Rectal smooth muscle tissue (tissue), 1 donor: ENCODE results near the gene SERAC1.

Experiments
- H3K27ac ChIP-seq: one replicate; pipeline ENCODE4 v1.7.0; 2013; ENCODE audit warnings: low read depth, low read length, inconsistent platforms
- H3K27me3 ChIP-seq: one replicate; pipeline ENCODE4 v1.7.0; 2013; ENCODE audit warnings: low read length; ENCODE audit not compliant: control insufficient read depth, insufficient read depth
- H3K36me3 ChIP-seq: one replicate; pipeline ENCODE4 v1.7.0; 2013; ENCODE audit warnings: low read length; ENCODE audit not compliant: control insufficient read depth, insufficient read depth
- H3K4me1 ChIP-seq: one replicate; pipeline ENCODE4 v1.7.0; 2013; ENCODE audit warnings: low read length; ENCODE audit not compliant: control insufficient read depth, insufficient read depth
- H3K4me3 ChIP-seq: one replicate; pipeline ENCODE4 v1.7.0; 2013; ENCODE audit warnings: low read length
- H3K9ac ChIP-seq: one replicate; pipeline ENCODE4 v1.7.0; 2013; ENCODE audit warnings: low read length

The SERAC1 gene

GRCh38 chr6:158149641-158150040 is 18.4 kb downstream of the SERAC1 start:
- Histone ChIP-seq H3K27me3 (no peaks in the 10 kb centered on the region), H3K4me3 (no peak overlapping the region), H3K36me3 (no peaks in the 10 kb centered on the region), H3K27ac (no peak overlapping the region), H3K9ac (no peak overlapping the region), H3K4me1 (no peaks in the 10 kb centered on the region)

- peaks cover 6% of the 10 kb centered on the region for H3K36me3 ChIP-seq
- H3K4me3 ChIP-seq = no peak overlapping the region
- H3K4me1 ChIP-seq = no peaks in the 10 kb centered on the region
- no peaks in the 10 kb centered on the region for H3K27me3 ChIP-seq
- H3K9ac ChIP-seq = no peak overlapping the region
- no peak overlapping the region for H3K27ac ChIP-seq
These were observed 24.4 kb downstream of the SERAC1 start for GRCh38 chr6:158143700-158144099.

- no peaks in the 10 kb centered on the region for H3K4me1 ChIP-seq
- no peak overlapping the region for H3K4me3 ChIP-seq
- no peaks in the 10 kb centered on the region for H3K27me3 ChIP-seq
- H3K27ac ChIP-seq = no peak overlapping the region
- no peak overlapping the region for H3K9ac ChIP-seq
- H3K36me3 ChIP-seq = peaks cover 6% of the 10 kb centered on the region
These were observed 25.3 kb downstream of the SERAC1 start for GRCh38 chr6:158142789-158143188.

DNA sequence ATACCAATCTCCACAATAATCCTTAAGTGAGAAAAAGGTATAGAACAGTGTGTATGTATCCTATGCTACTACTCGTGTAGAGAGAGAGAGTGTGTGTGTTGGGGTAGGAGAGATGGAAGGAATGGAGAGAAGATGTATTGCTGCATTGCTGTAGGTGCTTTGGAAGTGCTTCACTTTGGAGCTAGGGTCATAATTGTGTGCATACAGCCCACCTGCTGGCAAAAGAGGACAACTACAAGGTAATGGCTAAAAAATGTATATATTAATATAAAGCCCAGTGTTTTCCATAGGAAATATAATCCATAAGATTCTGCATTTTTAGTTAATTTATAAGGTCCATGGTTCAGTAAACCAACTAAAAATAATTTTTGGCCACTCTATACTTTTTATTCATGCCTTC is 36.1 kb downstream of the SERAC1 start:
- no peak overlapping the region for H3K9ac ChIP-seq
- H3K4me1 ChIP-seq = no peaks in the 10 kb centered on the region
- H3K4me3 ChIP-seq = no peak overlapping the region
- no peak overlapping the region for H3K27ac ChIP-seq
- no peaks in the 10 kb centered on the region for H3K27me3 ChIP-seq
- peaks cover 2% of the 10 kb centered on the region for H3K36me3 ChIP-seq

GRCh38 chr6:158125271-158125670 is 42.8 kb downstream of the SERAC1 start:
- H3K4me3 ChIP-seq = no peak overlapping the region
- H3K9ac ChIP-seq = no peak overlapping the region
- no peaks in the 10 kb centered on the region for H3K4me1 ChIP-seq
- no peak overlapping the region for H3K27ac ChIP-seq
- peaks cover 2% of the 10 kb centered on the region for H3K36me3 ChIP-seq
- H3K27me3 ChIP-seq = no peaks in the 10 kb centered on the region

DNA sequence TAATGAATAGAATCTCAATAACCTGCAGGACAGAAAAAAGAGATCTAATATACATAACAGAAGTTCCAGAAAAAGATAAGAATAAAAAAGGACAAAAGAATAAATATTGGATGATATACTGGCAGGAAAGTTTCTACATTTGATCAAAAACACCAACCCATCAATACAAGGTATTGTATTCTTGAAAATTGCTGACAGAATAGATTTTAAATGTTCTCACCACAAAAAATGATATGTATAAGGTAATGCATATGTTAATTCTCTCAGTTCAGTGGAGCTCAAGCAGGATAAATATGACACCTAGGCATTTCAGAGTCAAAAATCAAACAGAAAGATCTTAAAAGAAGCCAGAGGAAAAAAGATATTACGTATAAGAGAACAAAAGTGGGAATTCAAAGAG is 43.8 kb downstream of the SERAC1 start:
- peaks cover 2% of the 10 kb centered on the region for H3K36me3 ChIP-seq
- no peak overlapping the region for H3K27ac ChIP-seq
- H3K4me1 ChIP-seq = no peaks in the 10 kb centered on the region
- H3K4me3 ChIP-seq = no peak overlapping the region
- H3K9ac ChIP-seq = no peak overlapping the region
- H3K27me3 ChIP-seq = no peaks in the 10 kb centered on the region

DNA sequence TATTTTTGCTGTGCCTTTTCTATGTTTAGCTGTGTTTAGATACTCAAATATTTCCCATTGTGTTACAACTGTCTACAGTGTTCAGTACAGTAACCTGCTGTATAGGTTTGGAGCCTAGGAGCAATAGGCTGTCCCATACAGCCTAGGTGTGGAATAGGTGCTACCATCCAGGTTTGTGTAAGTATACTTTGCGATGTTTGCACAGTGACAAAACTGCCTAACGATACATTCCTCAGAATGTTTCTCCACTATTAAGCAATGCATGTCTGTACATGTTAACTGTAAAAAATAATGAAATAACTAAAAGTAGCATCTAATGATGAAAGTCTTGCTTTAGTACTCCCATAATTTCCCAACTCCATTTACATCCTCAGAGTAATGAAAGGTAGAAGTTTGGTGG is 46.0 kb downstream of the SERAC1 start:
- H3K27ac ChIP-seq = no peak overlapping the region
- no peak overlapping the region for H3K4me3 ChIP-seq
- H3K4me1 ChIP-seq = no peaks in the 10 kb centered on the region
- no peak overlapping the region for H3K9ac ChIP-seq
- H3K36me3 ChIP-seq = peaks cover 2% of the 10 kb centered on the region
- H3K27me3 ChIP-seq = no peaks in the 10 kb centered on the region

- Histone ChIP-seq H3K4me1 (no peaks in the 10 kb centered on the region), H3K27me3 (no peaks in the 10 kb centered on the region), H3K36me3 (peaks cover 3% of the 10 kb centered on the region), H3K27ac (no peak overlapping the region), H3K9ac (no peak overlapping the region), H3K4me3 (no peak overlapping the region)
These were observed 46.7 kb downstream of the SERAC1 start for GRCh38 chr6:158121335-158121734.

- H3K4me1 ChIP-seq = no peaks in the 10 kb centered on the region
- H3K27me3 ChIP-seq = no peaks in the 10 kb centered on the region
- H3K27ac ChIP-seq = no peak overlapping the region
- no peak overlapping the region for H3K9ac ChIP-seq
- H3K36me3 ChIP-seq = peaks cover 3% of the 10 kb centered on the region
- no peak overlapping the region for H3K4me3 ChIP-seq
These were observed 49.2 kb downstream of the SERAC1 start for GRCh38 chr6:158118886-158119285.

- Histone ChIP-seq H3K9ac (no peak overlapping the region), H3K27me3 (no peaks in the 10 kb centered on the region), H3K4me1 (no peaks in the 10 kb centered on the region), H3K36me3 (peaks cover 3% of the 10 kb centered on the region), H3K4me3 (no peak overlapping the region), H3K27ac (no peak overlapping the region)
These were observed 52.6 kb downstream of the SERAC1 start for GRCh38 chr6:158115508-158115907.

- Histone ChIP-seq H3K4me3 (no peak overlapping the region), H3K4me1 (no peaks in the 10 kb centered on the region), H3K36me3 (peaks cover 3% of the 10 kb centered on the region), H3K27me3 (no peaks in the 10 kb centered on the region), H3K9ac (no peak overlapping the region), H3K27ac (no peak overlapping the region)
These were observed 53.0 kb downstream of the SERAC1 start for GRCh38 chr6:158115102-158115501.

GRCh38 chr6:158113802-158114201 is 54.3 kb downstream of the SERAC1 start:
- Histone ChIP-seq H3K27me3 (no peaks in the 10 kb centered on the region), H3K27ac (no peak overlapping the region), H3K4me1 (no peaks in the 10 kb centered on the region), H3K36me3 (peaks cover 3% of the 10 kb centered on the region), H3K4me3 (no peak overlapping the region), H3K9ac (no peak overlapping the region)

DNA sequence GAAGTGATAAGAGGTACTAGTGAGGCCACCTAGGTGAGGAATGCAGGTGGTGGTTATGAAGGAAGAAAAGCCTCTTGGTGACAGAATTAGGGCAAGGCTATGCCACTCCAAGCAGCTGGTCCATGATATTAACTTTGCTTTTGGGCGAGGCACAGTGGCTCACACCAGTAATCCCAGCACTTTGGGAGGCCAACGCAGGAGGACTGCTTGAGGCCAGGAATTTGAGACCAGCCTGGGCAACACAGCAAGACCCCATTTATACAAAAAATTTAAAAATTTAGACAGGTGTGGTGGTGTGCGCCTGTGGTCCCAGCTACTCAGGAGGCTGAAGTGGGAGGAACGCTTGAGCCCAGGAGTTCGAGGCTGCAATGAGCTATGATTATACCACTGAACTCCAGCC is 56.1 kb downstream of the SERAC1 start:
- Histone ChIP-seq H3K36me3 (no peaks in the 10 kb centered on the region), H3K9ac (no peak overlapping the region), H3K27ac (no peak overlapping the region), H3K4me1 (no peaks in the 10 kb centered on the region), H3K4me3 (no peak overlapping the region), H3K27me3 (no peaks in the 10 kb centered on the region)
